Smooth muscle cell (in vitro differentiated cells): ENCODE data around the gene CYP1A1. TPM values are rescaled to one million over a fixed set of nuclear protein-coding genes. Genes with fewer than 3 reads are reported as not detected.
"Not testable (repeated sequence)": the region's sequence is repeated elsewhere in the genome, so short reads cannot be mapped to it uniquely, and the experiment has no call there.

Experiments
- DNase-seq: peaks from one replicate; lab custom pipeline; 2025; ENCODE audit not compliant: unreplicated experiment; lab: John Stamatoyannopoulos, UW
- H2AFZ ChIP-seq: fragments of 200-600 bp; sonication (generic); 2 replicates; pipeline ENCODE4 v1.6.0; 2016; ENCODE audit warnings: antibody characterized with exemption, low read depth, mild to moderate bottlenecking
- H3F3A ChIP-seq: fragments of 200-600 bp; sonication (generic); 2 replicates; pipeline ENCODE4 v1.6.0; 2017; ENCODE audit warnings: antibody characterized with exemption, low read depth
- H3K27ac ChIP-seq: fragments of 200-600 bp; sonication (generic); 2 replicates; pipeline ENCODE4 v1.5.1; 2016; ENCODE audit warnings: low read depth, mild to moderate bottlenecking
- H3K27me3 ChIP-seq: fragments of 200-600 bp; sonication (generic); 2 replicates; pipeline ENCODE4 v1.6.1; 2016; ENCODE audit warnings: low read depth, mild to moderate bottlenecking
- H3K36me3 ChIP-seq: fragments of 200-600 bp; sonication (generic); 2 replicates; pipeline ENCODE4 v1.5.1; 2016; ENCODE audit warnings: low read depth
- H3K4me1 ChIP-seq: fragments of 200-600 bp; sonication (generic); 2 replicates; pipeline ENCODE4 v1.5.1; 2016; ENCODE audit warnings: low read depth
- H3K4me2 ChIP-seq: fragments of 200-600 bp; sonication (generic); 2 replicates; pipeline ENCODE4 v1.6.0; 2016; ENCODE audit warnings: mild to moderate bottlenecking
- H3K4me3 ChIP-seq: fragments of 200-600 bp; sonication (generic); 2 replicates; pipeline ENCODE4 v1.5.1; 2016; ENCODE audit warnings: mild to moderate bottlenecking
- H3K79me2 ChIP-seq: fragments of 200-600 bp; sonication (generic); 2 replicates; pipeline ENCODE4 v1.6.0; 2016; ENCODE audit warnings: low read depth, mild to moderate bottlenecking
- H3K9ac ChIP-seq: fragments of 200-600 bp; sonication (generic); 2 replicates; pipeline ENCODE4 v1.6.0; 2016; ENCODE audit warnings: low read depth
- H3K9me3 ChIP-seq: fragments of 200-600 bp; sonication (generic); replicated peaks from 2 replicates; pipeline ENCODE4 v1.5.1; 2016; ENCODE audit warnings: low read depth
- H4K20me1 ChIP-seq: fragments of 200-600 bp; sonication (generic); 2 replicates; pipeline ENCODE4 v1.6.0; 2016; ENCODE audit warnings: low read depth
- WGBS: methylation state at CpG from one replicate; pipeline ENCODE4 v1.1.7; 2016; ENCODE audit warnings: low lambda C conversion rate; 5-methylcytosine and 5-hydroxymethylcytosine counted together
- polyA plus RNA-seq: library from polyadenylated mRNA; unstranded; fragments of >200 nt; fragmentation: Nextera tagmentation; extraction: Ambion mirVana; gene quantifications from 2 replicates; pipeline ENCODE4 v1.2.1, GENCODE V29; 2016
- total RNA-seq: library from RNA; depleted of rRNA; stranded (reverse); fragments of >200 nt; gene quantifications from 2 replicates; pipeline ENCODE4 v1.2.3, GENCODE V29; 2014
- TF ChIP-seq, protein P1 (sequence below): fragments of 200-600 bp; sonication (generic); IDR thresholded peaks from 2 replicates; pipeline ENCODE4 v1.5.1; 2017; ENCODE audit warnings: borderline replicate concordance, mild to moderate bottlenecking, antibody characterized with exemption; ENCODE audit not compliant: insufficient read depth, poor library complexity, severe bottlenecking

Gene CYP1A1
- total and polyA plus RNA-seq, 2 experiments from 2014 or later = 0.13 to 1.9 TPM

DNA sequence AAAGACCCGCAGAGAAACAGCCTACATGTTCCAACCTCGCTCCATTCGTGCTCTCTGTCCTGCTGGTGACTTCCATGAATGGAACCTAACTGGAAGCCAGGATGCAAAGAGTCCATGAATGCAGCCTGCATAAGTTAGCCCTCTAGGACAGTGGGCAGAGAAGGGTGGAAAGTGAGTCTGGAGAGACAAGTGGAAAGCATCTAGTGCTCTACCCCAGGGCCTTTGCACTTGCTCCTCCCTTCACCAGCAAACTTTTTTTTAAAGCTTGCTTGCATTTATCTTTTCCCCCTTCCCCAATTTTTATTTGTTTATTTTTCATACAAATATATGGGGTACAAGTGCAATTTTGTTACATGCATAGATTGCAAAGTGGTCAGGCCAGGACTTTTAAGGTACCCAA lies 7.9 kb upstream of the CYP1A1 start:
- no peaks in the 10 kb centered on the region for H3K9me3 ChIP-seq
- H2AFZ ChIP-seq = no peak overlapping the region
- no peaks in the 10 kb centered on the region for H3K79me2 ChIP-seq
- H3K4me1 ChIP-seq = no peaks in the 10 kb centered on the region
- H3K9ac ChIP-seq = no peak overlapping the region
- 83% methylated on average over 3 of the region's 3 CpGs for WGBS
- no peak overlapping the region for H3K4me3 ChIP-seq
- TF ChIP-seq, protein P1, sequence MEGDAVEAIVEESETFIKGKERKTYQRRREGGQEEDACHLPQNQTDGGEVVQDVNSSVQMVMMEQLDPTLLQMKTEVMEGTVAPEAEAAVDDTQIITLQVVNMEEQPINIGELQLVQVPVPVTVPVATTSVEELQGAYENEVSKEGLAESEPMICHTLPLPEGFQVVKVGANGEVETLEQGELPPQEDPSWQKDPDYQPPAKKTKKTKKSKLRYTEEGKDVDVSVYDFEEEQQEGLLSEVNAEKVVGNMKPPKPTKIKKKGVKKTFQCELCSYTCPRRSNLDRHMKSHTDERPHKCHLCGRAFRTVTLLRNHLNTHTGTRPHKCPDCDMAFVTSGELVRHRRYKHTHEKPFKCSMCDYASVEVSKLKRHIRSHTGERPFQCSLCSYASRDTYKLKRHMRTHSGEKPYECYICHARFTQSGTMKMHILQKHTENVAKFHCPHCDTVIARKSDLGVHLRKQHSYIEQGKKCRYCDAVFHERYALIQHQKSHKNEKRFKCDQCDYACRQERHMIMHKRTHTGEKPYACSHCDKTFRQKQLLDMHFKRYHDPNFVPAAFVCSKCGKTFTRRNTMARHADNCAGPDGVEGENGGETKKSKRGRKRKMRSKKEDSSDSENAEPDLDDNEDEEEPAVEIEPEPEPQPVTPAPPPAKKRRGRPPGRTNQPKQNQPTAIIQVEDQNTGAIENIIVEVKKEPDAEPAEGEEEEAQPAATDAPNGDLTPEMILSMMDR = no peak
- H3K27ac ChIP-seq = no peak overlapping the region
- H3K4me2 ChIP-seq = no peak overlapping the region
- H3F3A ChIP-seq = no peaks in the 10 kb centered on the region
- no peak for DNase-seq
- H4K20me1 ChIP-seq = no peaks in the 10 kb centered on the region
- no peaks in the 10 kb centered on the region for H3K36me3 ChIP-seq
- H3K27me3 ChIP-seq = peaks cover 53% of the 10 kb centered on the region

DNA sequence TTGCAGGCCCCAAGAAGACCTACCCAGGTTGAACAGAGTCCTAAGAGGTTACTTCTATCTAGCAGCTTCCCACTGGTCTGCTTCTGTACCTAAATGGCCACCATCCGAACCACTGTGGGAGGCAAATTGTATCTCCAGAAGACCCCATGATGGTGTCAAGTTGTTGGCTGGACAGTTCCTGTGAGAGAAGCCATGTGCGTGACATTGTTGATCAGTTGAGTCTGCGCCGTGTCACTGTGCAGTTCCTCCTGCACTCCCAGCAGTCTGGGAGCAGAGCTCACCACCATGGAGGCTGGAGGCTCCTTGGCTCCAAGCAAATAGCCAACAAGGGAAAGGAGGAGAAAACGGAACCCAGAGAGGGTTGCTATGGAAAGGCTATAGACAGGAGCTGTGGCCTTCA lies 7.5 kb upstream of the CYP1A1 start:
- no peaks in the 10 kb centered on the region for H3K36me3 ChIP-seq
- no peaks in the 10 kb centered on the region for H3K9me3 ChIP-seq
- H3K4me3 ChIP-seq = no peak overlapping the region
- no peaks in the 10 kb centered on the region for H3F3A ChIP-seq
- WGBS = 89% methylated on average over 5 of the region's 5 CpGs
- no peaks in the 10 kb centered on the region for H4K20me1 ChIP-seq
- peaks cover 54% of the 10 kb centered on the region for H3K27me3 ChIP-seq
- no peaks in the 10 kb centered on the region for H3K79me2 ChIP-seq
- no peak overlapping the region for H3K9ac ChIP-seq
- H3K27ac ChIP-seq = no peak overlapping the region
- H3K4me2 ChIP-seq = no peak overlapping the region
- no peak for DNase-seq
- no peaks in the 10 kb centered on the region for H3K4me1 ChIP-seq
- TF ChIP-seq, protein P1 = no peak
- no peak overlapping the region for H2AFZ ChIP-seq

DNA sequence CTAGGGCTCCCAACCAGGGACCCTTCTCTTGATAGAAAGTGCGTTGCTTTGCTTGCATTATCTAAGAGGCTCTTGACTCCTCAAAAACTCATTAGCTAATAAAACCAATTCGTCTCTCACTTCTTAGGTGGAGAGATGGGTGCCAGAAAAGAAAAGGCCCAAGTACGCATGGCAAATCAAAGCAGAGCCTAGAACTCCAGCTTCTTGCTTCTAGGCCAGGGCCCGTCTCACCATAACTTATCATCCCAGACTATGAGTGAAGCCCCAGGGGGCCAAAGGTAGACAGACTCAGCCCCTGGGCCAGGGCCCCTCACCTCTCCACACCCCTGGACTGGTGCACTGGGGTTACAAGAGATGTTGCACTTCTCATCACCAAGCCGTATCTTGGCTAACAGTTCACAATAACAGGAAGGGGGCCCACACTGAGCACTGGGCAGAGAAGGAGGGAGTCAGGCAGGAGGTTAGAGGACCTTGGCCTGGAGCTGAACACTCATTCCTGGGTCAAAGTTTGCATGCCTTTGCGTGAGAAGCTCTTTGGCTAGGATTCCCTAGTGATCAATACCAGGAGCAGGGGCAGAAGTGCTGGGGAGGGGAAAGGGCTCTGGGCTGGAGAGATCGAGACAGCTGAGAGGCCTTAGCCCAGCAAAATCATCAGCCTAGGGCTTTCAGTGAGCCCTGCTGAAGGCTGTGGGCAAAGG lies 5.4 kb upstream of the CYP1A1 start:
- Histone ChIP-seq H3K27me3 (peaks cover 54% of the 10 kb centered on the region), H4K20me1 (no peaks in the 10 kb centered on the region), H3K9ac (no peak overlapping the region), H3K27ac (no peak overlapping the region), H3F3A (no peaks in the 10 kb centered on the region), H3K4me2 (no peak overlapping the region), H2AFZ (no peak overlapping the region), H3K4me3 (no peak overlapping the region), H3K9me3 (no peaks in the 10 kb centered on the region), H3K4me1 (no peaks in the 10 kb centered on the region), H3K79me2 (no peaks in the 10 kb centered on the region), H3K36me3 (no peaks in the 10 kb centered on the region)
- 91% methylated on average over 7 of the region's 7 CpGs for WGBS
- TF ChIP-seq, protein P1 = no peak
- DNase-seq = no peak

DNA sequence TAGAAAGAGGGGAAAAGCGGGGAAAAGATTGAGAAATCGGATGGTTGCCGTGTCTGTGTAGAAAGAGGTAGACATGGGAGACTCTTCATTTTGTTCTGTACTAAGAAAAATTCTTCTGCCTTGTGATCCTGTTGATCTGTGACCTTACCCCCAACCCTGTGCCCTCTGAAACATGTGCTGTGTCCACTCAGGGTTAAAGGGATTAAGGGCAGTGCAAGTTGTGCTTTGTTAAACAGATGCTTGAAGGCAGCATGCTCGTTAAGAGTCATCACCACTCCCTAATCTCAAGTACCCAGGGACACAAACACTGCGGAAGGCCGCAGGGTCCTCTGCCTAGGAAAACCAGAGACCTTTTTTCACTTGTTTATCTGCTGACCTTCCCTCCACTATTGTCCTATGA lies 4.0 kb upstream of the CYP1A1 start:
- peaks cover 41% of the 10 kb centered on the region for H3K27me3 ChIP-seq
- H3K9me3 ChIP-seq, H3K4me3 ChIP-seq, DNase-seq, H3K36me3 ChIP-seq, H3K79me2 ChIP-seq, H3F3A ChIP-seq, H3K4me2 ChIP-seq, H4K20me1 ChIP-seq, H3K9ac ChIP-seq, H3K27ac ChIP-seq, H3K4me1 ChIP-seq, H2AFZ ChIP-seq: not testable (repeated sequence)
- 76% methylated on average over 6 of the region's 6 CpGs for WGBS

DNA sequence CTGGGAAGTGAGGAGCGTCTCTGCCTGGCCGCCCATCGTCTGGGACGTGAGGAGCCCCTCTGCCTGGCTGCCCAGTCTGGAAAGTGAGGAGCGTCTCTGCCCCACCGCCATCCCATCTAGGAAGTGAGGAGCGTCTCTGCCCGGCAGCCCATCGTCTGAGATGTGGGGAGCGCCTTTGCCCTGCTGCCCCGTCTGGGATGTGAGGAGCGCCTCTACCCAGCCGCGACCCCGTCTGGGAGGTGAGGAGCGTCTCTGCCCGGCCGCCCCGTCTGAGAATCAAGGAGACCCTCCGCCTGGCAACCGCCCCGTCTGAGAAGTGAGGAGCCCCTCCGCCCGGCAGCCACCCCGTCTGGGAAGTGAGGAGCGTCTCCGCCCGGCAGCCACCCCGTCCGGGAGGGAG lies 3.4 kb upstream of the CYP1A1 start:
- H3K27ac ChIP-seq, H3K4me1 ChIP-seq, H4K20me1 ChIP-seq, DNase-seq, H2AFZ ChIP-seq, H3K4me3 ChIP-seq, H3F3A ChIP-seq, H3K4me2 ChIP-seq, H3K79me2 ChIP-seq, H3K36me3 ChIP-seq, H3K9me3 ChIP-seq, H3K9ac ChIP-seq: not testable (repeated sequence)
- WGBS = 96% methylated on average over 22 of the region's 30 CpGs
- H3K27me3 ChIP-seq = peaks cover 36% of the 10 kb centered on the region
